HepG2 (cell line): ENCODE measurements around the gene CHN1. TPM values are rescaled to one million over a fixed set of nuclear protein-coding genes. Genes with fewer than 3 reads are reported as not detected.

Source experiments
- ATAC-seq: fragments of 200-7000 bp; cut with Tn5 transposase; 3 replicates; pipeline ENCODE4 v1.9.1; 2020; ENCODE audit warnings: mild to moderate bottlenecking, moderate library complexity
- BruUV-seq: library from RNA; stranded (reverse); fragments of 400-500 nt; replicated peaks from 2 replicates; lab custom pipeline; 2021; lab: Mats Ljungman, UMichigan
- CTCF ChIA-PET: fragments of 300-600 bp; formaldehyde crosslinking; extraction: SDS; loops from one replicate; lab custom pipeline; 2021; ENCODE audit warnings: low total read pairs, inconsistent platforms, low intra/inter-chr PET ratio; lab: Yijun Ruan, JAX
- POLR2A ChIA-PET: fragments of 350-600 bp; sonication (Branson Sonifier 250); formaldehyde crosslinking; loops from one replicate; lab custom pipeline; 2020; ENCODE audit warnings: antibody characterized with exemption, inconsistent platforms; lab: Yijun Ruan, JAX
- DNase-seq: peaks from one replicate; pipeline ENCODE4 v3.0.0-alpha.2; 2015; ENCODE audit warnings: low spot score
- FAIRE-seq: peaks from 3 replicates; lab custom pipeline; 2011; peaks lifted over from hg19 to GRCh38; lab: Jason Lieb, UNC
- H2AFZ ChIP-seq: one replicate; pipeline ENCODE4 v1.6.1; 2011; ENCODE audit warnings: low read length, inconsistent platforms
- H3K27ac ChIP-seq: fragments of 300-600 bp; 3 replicates; pipeline ENCODE4 v1.8.0; 2011; ENCODE audit warnings: mixed run types, mild to moderate bottlenecking, mixed read lengths, low read length, inconsistent platforms; ENCODE audit not compliant: insufficient read depth; ENCODE audit errors: extremely low read length
- H3K27me3 ChIP-seq, 2 experiments: fragments of 200-600 bp in 1 of 2; 2 replicates in 1 of 2; 3 replicates in 1 of 2; pipeline versions ENCODE4 v1.6.0 to v1.8.0; 2011; ENCODE audit warnings: low read length in 2 of 2, mild to moderate bottlenecking in 2 of 2, moderate library complexity in 2 of 2, inconsistent platforms in 1 of 2; ENCODE audit not compliant: insufficient read depth in 2 of 2, control insufficient read depth in 1 of 2
- H3K36me3 ChIP-seq, 2 experiments: fragments of 200-600 bp in 1 of 2; replicated peaks in 1 of 2; 2 replicates in 1 of 2; 3 replicates in 1 of 2; pipeline versions ENCODE4 v1.5.1 to v1.8.0; 2011; ENCODE audit warnings: low read length in 2 of 2, inconsistent platforms in 1 of 2; ENCODE audit not compliant: insufficient read depth in 2 of 2, control insufficient read depth in 1 of 2
- H3K4me1 ChIP-seq: 2 replicates; pipeline ENCODE4 v1.5.1; 2012; ENCODE audit warnings: low read length, inconsistent platforms; ENCODE audit not compliant: insufficient read depth
- H3K4me2 ChIP-seq: 2 replicates; pipeline ENCODE4 v1.6.0; 2011; ENCODE audit warnings: low read depth, low read length, inconsistent platforms
- H3K4me3 ChIP-seq, 3 experiments: fragments of 200-600 bp in 1 of 3; sonication (generic), shearing (Covaris generic) in 1 of 3; replicated peaks in 1 of 3; 2 replicates each; pipeline ENCODE4 v1.5.1; 2011 to 2016; ENCODE audit warnings: low read length in 3 of 3, inconsistent platforms in 2 of 3, low read depth in 2 of 3, mild to moderate bottlenecking in 2 of 3, control low read depth in 1 of 3, mixed read lengths in 1 of 3; ENCODE audit not compliant: insufficient read depth in 1 of 3
- H3K79me2 ChIP-seq: one replicate; pipeline ENCODE4 v1.6.1; 2011; ENCODE audit warnings: low read length, inconsistent platforms; ENCODE audit not compliant: insufficient read depth
- H3K9ac ChIP-seq: 2 replicates; pipeline ENCODE4 v1.6.0; 2011; ENCODE audit warnings: mild to moderate bottlenecking, low read depth, low read length, inconsistent platforms; ENCODE audit not compliant: insufficient read depth
- H3K9me3 ChIP-seq: 2 replicates; pipeline ENCODE4 v1.5.1; 2012; ENCODE audit warnings: mild to moderate bottlenecking, low read length
- H4K20me1 ChIP-seq: 2 replicates; pipeline ENCODE4 v1.6.0; 2011; ENCODE audit warnings: inconsistent platforms, mild to moderate bottlenecking, low read length, moderate library complexity; ENCODE audit not compliant: insufficient read depth
- ELF4 ChIP-seq: sonication (generic); formaldehyde crosslinking; IDR thresholded peaks from 2 replicates; pipeline ENCODE4 v1.5.0; 2020; ENCODE audit warnings: missing genetic modification reagents, mild to moderate bottlenecking, moderate library complexity, borderline replicate concordance
- ESRRA ChIP-seq: sonication (generic); formaldehyde crosslinking; IDR thresholded peaks from 2 replicates; pipeline ENCODE4 v1.5.1; 2020; ENCODE audit warnings: mild to moderate bottlenecking, low read depth, missing genetic modification reagents
- GATAD2A ChIP-seq: IDR thresholded peaks from 2 replicates; pipeline ENCODE4 v1.6.1; 2016
- GTF3A ChIP-seq: sonication (generic); formaldehyde crosslinking; conservative IDR thresholded peaks from 2 replicates; pipeline ENCODE4 v1.4.0; 2020; ENCODE audit warnings: mild to moderate bottlenecking, missing genetic modification reagents
- HDAC6 ChIP-seq: fragments of 200-600 bp; sonication (generic); IDR thresholded peaks from 2 replicates; pipeline ENCODE4 v1.7.0; 2017; ENCODE audit warnings: mild to moderate bottlenecking, antibody characterized with exemption, low read length, low read depth
- JDP2 ChIP-seq: sonication (generic); formaldehyde crosslinking; IDR thresholded peaks from 2 replicates; pipeline ENCODE4 v1.8.1; 2022; ENCODE audit warnings: missing genetic modification reagents, borderline replicate concordance
- KLF16 ChIP-seq, 2 experiments: sonication (generic) in 1 of 2; formaldehyde crosslinking in 1 of 2; IDR thresholded peaks; 2 replicates each; pipeline versions ENCODE4 v1.6.1 to v1.8.0; 2016 to 2023; ENCODE audit warnings: missing genetic modification reagents in 2 of 2, missing compliant biosample characterization in 1 of 2
- PHF20 ChIP-seq: sonication (generic); formaldehyde crosslinking; IDR thresholded peaks from 2 replicates; pipeline ENCODE4 v1.5.0; 2020; ENCODE audit warnings: mild to moderate bottlenecking, missing genetic modification reagents
- RARG ChIP-seq: sonication (generic); formaldehyde crosslinking; IDR thresholded peaks from 2 replicates; pipeline ENCODE4 v1.4.0; 2020; ENCODE audit warnings: low read depth, mild to moderate bottlenecking, missing genetic modification reagents
- ZBTB20 ChIP-seq: sonication (generic); formaldehyde crosslinking; IDR thresholded peaks from 2 replicates; pipeline ENCODE4 v1.8.1; 2023; ENCODE audit warnings: missing genetic modification reagents, low read depth, mild to moderate bottlenecking, borderline replicate concordance
- ZBTB7B ChIP-seq: sonication (generic); formaldehyde crosslinking; IDR thresholded peaks from 2 replicates; pipeline ENCODE4 v1.4.0; 2020; ENCODE audit warnings: missing genetic modification reagents
- ZFP36L2 ChIP-seq: sonication (generic); formaldehyde crosslinking; IDR thresholded peaks from 2 replicates; pipeline ENCODE4 v1.4.0; 2020; ENCODE audit warnings: missing genetic modification reagents
- ZFP41 ChIP-seq: sonication (generic); formaldehyde crosslinking; IDR thresholded peaks from 2 replicates; pipeline ENCODE4 v1.4.0; 2020; ENCODE audit warnings: mild to moderate bottlenecking, missing genetic modification reagents, borderline replicate concordance
- ZNF263 ChIP-seq: sonication (generic); formaldehyde crosslinking; IDR thresholded peaks from 2 replicates; pipeline ENCODE4 v1.4.0; 2020; ENCODE audit warnings: missing genetic modification reagents
- ZNF3 ChIP-seq: IDR thresholded peaks from 2 replicates; pipeline ENCODE4 v1.7.0; 2017; ENCODE audit warnings: inconsistent platforms
- ZNF569 ChIP-seq: sonication (generic); formaldehyde crosslinking; IDR thresholded peaks from 2 replicates; pipeline ENCODE4 v1.5.0; 2020; ENCODE audit warnings: mild to moderate bottlenecking, missing genetic modification reagents, moderate library complexity, borderline replicate concordance
- ZSCAN30 ChIP-seq: sonication (generic); formaldehyde crosslinking; IDR thresholded peaks from 2 replicates; pipeline ENCODE4 v1.5.0; 2020; ENCODE audit warnings: mild to moderate bottlenecking, missing genetic modification reagents
- WGBS: methylation state at CpG from one replicate; pipeline ENCODE4 v1.1.6; 2017; ENCODE audit warnings: low lambda C conversion rate; 5-methylcytosine and 5-hydroxymethylcytosine counted together
- in situ Hi-C: cut with HindIII; loops from 2 replicates; pipeline ENCODE4 v1.10.0; 2017; ENCODE audit warnings: low pct_unique_long_range_greater_than_20kb; ENCODE audit not compliant: extremely low pct_ligation_motif_present
- intact Hi-C: fragments of 100-400 bp; cut with micrococcal nuclease; formaldehyde crosslinking; loops from one replicate; pipeline ENCODE4 v1.10.0; 2022; ENCODE audit not compliant: unreplicated experiment
- polyA plus RNA-seq, 8 experiments: library from polyadenylated mRNA; depleted of rRNA in 3 of 8; stranded (reverse) in 7 of 8; unstranded in 1 of 8; fragments of >200 nt; fragmentation: Illumina TruSeq in 4 of 8; extraction: Trizol in 4 of 8; gene quantifications; 2 replicates each; pipeline versions ENCODE4 v1.2.1 to v1.2.3, GENCODE V29; 2011 to 2016; ENCODE audit warnings: low read depth in 4 of 8, missing spikeins in 1 of 8, mixed read lengths in 1 of 8; ENCODE audit not compliant: insufficient read depth in 1 of 8
- total RNA-seq, 5 experiments: library from RNA; depleted of rRNA; stranded (reverse); fragments of >200 nt; fragmentation: Illumina TruSeq; extraction: Trizol; gene quantifications; 2 replicates each; pipeline ENCODE4 v1.2.3, GENCODE V29; 2016; ENCODE audit warnings: low read depth in 1 of 5
- TF ChIP-seq, protein P1 (sequence below): sonication (generic); formaldehyde crosslinking; IDR thresholded peaks from 2 replicates; pipeline ENCODE4 v1.4.0; 2020; ENCODE audit warnings: missing genetic modification reagents
- TF ChIP-seq, protein P2 (sequence below): sonication (generic); formaldehyde crosslinking; IDR thresholded peaks from 2 replicates; pipeline ENCODE4 v1.4.0; 2020; ENCODE audit warnings: missing genetic modification reagents

CHN1 gene
- total and polyA plus RNA-seq, 2 of the 13 experiments (the other 11 are each of a cell fraction or from before 2014, with no cell fraction given), result 2.8 to 3.5 TPM

DNA sequence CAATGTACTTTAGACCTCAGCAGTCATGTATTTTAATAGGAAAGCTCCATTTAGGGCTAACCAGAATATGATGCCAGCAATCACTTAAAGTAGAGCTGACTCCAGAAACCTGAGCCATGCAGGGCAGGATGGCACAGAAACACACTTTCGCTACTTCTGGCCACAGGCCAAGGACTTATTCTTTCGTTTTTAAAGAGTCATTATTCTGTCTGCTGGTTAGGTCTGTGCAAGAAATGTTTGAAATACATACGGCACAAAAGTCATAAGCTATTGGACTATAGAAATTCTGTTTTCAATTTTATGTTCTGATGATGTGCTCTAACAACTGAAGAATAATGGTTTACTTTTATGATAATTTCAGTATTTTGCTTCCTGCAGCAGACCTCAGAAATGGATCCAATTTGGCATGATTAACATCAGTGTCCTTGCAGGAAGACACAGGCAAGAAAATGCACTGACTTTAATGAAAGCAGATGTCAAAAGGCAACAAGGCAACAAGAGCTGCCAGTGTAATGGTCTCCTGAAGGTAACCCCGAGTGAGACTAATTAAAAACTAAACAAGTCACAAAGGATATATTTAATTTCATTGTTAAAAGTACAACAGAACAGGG lies 126.5 kb downstream of the CHN1 start:
- H3K79me2 ChIP-seq, result no peaks in the 10 kb centered on the region
- H3K9me3 ChIP-seq, result no peaks in the 10 kb centered on the region
- H3K4me1 ChIP-seq, result no peaks in the 10 kb centered on the region
- no peak for ATAC-seq
- H3K27me3 ChIP-seq, result no peaks in the 10 kb centered on the region
- WGBS, result 27% methylated on average over 4 of the region's 4 CpGs
- intact Hi-C loops, result no loop called here
- H3K4me2 ChIP-seq, result no peak overlapping the region
- no peak overlapping the region for H3K4me3 ChIP-seq
- POLR2A ChIA-PET, result no interaction called here
- FAIRE-seq, result no peak
- H3K9ac ChIP-seq, result no peak overlapping the region
- no peak overlapping the region for H3K27ac ChIP-seq
- CTCF ChIA-PET, result no interaction called here
- no peak overlapping the region for H2AFZ ChIP-seq
- BruUV-seq, result no TSS peak
- no peak for DNase-seq
- H4K20me1 ChIP-seq, result no peaks in the 10 kb centered on the region
- TF ChIP-seq KLF16 (CRISPR knock-in tag; IDR thresholded peaks at IDR 0.05) (no peak), GATAD2A (no peak), ZFP41 (CRISPR knock-in tag) (no peak), ZNF3 (CRISPR knock-in tag) (no peak), ZNF263 (CRISPR knock-in tag) (no peak), ZFP36L2 (CRISPR knock-in tag) (no peak), JDP2 (CRISPR knock-in tag) (no peak), ZNF569 (CRISPR knock-in tag) (no peak), GTF3A (CRISPR knock-in tag) (no peak), ZSCAN30 (CRISPR knock-in tag) (no peak), ELF4 (no peak), ESRRA (CRISPR knock-in tag) (no peak), ZBTB7B (CRISPR knock-in tag) (no peak), ZBTB20 (CRISPR knock-in tag) (no peak), RARG (CRISPR knock-in tag) (no peak), HDAC6 (no peak), PHF20 (CRISPR knock-in tag) (no peak)
- TF ChIP-seq, protein P1, sequence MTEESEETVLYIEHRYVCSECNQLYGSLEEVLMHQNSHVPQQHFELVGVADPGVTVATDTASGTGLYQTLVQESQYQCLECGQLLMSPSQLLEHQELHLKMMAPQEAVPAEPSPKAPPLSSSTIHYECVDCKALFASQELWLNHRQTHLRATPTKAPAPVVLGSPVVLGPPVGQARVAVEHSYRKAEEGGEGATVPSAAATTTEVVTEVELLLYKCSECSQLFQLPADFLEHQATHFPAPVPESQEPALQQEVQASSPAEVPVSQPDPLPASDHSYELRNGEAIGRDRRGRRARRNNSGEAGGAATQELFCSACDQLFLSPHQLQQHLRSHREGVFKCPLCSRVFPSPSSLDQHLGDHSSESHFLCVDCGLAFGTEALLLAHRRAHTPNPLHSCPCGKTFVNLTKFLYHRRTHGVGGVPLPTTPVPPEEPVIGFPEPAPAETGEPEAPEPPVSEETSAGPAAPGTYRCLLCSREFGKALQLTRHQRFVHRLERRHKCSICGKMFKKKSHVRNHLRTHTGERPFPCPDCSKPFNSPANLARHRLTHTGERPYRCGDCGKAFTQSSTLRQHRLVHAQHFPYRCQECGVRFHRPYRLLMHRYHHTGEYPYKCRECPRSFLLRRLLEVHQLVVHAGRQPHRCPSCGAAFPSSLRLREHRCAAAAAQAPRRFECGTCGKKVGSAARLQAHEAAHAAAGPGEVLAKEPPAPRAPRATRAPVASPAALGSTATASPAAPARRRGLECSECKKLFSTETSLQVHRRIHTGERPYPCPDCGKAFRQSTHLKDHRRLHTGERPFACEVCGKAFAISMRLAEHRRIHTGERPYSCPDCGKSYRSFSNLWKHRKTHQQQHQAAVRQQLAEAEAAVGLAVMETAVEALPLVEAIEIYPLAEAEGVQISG, result no peak
- TF ChIP-seq, protein P2, sequence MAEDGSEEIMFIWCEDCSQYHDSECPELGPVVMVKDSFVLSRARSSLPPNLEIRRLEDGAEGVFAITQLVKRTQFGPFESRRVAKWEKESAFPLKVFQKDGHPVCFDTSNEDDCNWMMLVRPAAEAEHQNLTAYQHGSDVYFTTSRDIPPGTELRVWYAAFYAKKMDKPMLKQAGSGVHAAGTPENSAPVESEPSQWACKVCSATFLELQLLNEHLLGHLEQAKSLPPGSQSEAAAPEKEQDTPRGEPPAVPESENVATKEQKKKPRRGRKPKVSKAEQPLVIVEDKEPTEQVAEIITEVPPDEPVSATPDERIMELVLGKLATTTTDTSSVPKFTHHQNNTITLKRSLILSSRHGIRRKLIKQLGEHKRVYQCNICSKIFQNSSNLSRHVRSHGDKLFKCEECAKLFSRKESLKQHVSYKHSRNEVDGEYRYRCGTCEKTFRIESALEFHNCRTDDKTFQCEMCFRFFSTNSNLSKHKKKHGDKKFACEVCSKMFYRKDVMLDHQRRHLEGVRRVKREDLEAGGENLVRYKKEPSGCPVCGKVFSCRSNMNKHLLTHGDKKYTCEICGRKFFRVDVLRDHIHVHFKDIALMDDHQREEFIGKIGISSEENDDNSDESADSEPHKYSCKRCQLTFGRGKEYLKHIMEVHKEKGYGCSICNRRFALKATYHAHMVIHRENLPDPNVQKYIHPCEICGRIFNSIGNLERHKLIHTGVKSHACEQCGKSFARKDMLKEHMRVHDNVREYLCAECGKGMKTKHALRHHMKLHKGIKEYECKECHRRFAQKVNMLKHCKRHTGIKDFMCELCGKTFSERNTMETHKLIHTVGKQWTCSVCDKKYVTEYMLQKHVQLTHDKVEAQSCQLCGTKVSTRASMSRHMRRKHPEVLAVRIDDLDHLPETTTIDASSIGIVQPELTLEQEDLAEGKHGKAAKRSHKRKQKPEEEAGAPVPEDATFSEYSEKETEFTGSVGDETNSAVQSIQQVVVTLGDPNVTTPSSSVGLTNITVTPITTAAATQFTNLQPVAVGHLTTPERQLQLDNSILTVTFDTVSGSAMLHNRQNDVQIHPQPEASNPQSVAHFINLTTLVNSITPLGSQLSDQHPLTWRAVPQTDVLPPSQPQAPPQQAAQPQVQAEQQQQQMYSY (CRISPR knock-in tag), result no peak
- in situ Hi-C loops, result no loop called here
- H3K36me3 ChIP-seq, result no peaks in the 10 kb centered on the region
